PC-3 (cell line): Measurements from ENCODE around the gene TBX1. TPM values are rescaled to one million over a fixed set of nuclear protein-coding genes. Genes with fewer than 3 reads are reported as not detected.

Experiments used
- ATAC-seq: fragments of 200-7000 bp; cut with Tn5 transposase; 2 replicates; pipeline ENCODE4 v1.9.1; 2020; ENCODE audit warnings: mild to moderate bottlenecking, moderate library complexity
- BruUV-seq: library from RNA; stranded (reverse); fragments of 400-500 nt; replicated peaks from 2 replicates; lab custom pipeline; 2021; lab: Mats Ljungman, UMichigan
- CTCF ChIA-PET: fragments of 300-600 bp; sonication (Branson Sonifier 250); formaldehyde crosslinking; loops from one replicate; lab custom pipeline; 2022; ENCODE audit warnings: antibody characterized with exemption; lab: Charles Lee
- POLR2A ChIA-PET: fragments of 300-600 bp; sonication (Branson Sonifier 250); formaldehyde crosslinking; loops from one replicate; lab custom pipeline; 2022; ENCODE audit warnings: antibody characterized with exemption; ENCODE audit not compliant: unreplicated experiment; lab: Charles Lee
- DNase-seq: peaks from one replicate; pipeline ENCODE4 v3.0.0-alpha.2; 2015
- H2AFZ ChIP-seq: fragments of 300-600 bp; sonication (generic); 2 replicates; pipeline ENCODE4 v1.6.0; 2016; ENCODE audit warnings: antibody characterized with exemption, low read length
- H3F3A ChIP-seq: fragments of 300-600 bp; sonication (generic); one replicate; pipeline ENCODE4 v1.6.0; 2017; ENCODE audit warnings: antibody characterized with exemption, low read length, control low read depth, mild to moderate bottlenecking; ENCODE audit not compliant: unreplicated experiment
- H3K27ac ChIP-seq: fragments of 300-600 bp; sonication (generic); 2 replicates; pipeline ENCODE4 v1.5.1; 2016; ENCODE audit warnings: mild to moderate bottlenecking, low read length
- H3K27me3 ChIP-seq: fragments of 300-600 bp; sonication (generic); 2 replicates; pipeline ENCODE4 v1.6.1; 2016; ENCODE audit warnings: low read length, mixed read lengths
- H3K36me3 ChIP-seq: fragments of 300-600 bp; sonication (generic); 2 replicates; pipeline ENCODE4 v1.6.1; 2016; ENCODE audit warnings: low read depth, mixed run types, low read length, mixed read lengths
- H3K4me1 ChIP-seq: fragments of 300-600 bp; sonication (generic); 2 replicates; pipeline ENCODE4 v1.5.1; 2016; ENCODE audit warnings: low read length; ENCODE audit not compliant: insufficient read depth
- H3K4me2 ChIP-seq: fragments of 300-600 bp; sonication (generic); 2 replicates; pipeline ENCODE4 v1.6.0; 2016; ENCODE audit warnings: low read length
- H3K4me3 ChIP-seq: fragments of 300-600 bp; sonication (generic); 2 replicates; pipeline ENCODE4 v1.5.1; 2016; ENCODE audit warnings: mild to moderate bottlenecking, low read length, mixed read lengths
- H3K79me2 ChIP-seq: fragments of 300-600 bp; sonication (generic); 2 replicates; pipeline ENCODE4 v1.6.1; 2017; ENCODE audit warnings: low read length, mixed read lengths
- H3K9ac ChIP-seq: fragments of 300-600 bp; sonication (generic); 2 replicates; pipeline ENCODE4 v1.6.0; 2016; ENCODE audit warnings: mild to moderate bottlenecking, low read length
- H3K9me2 ChIP-seq: fragments of 300-600 bp; sonication (generic); replicated peaks from 2 replicates; pipeline ENCODE4 v1.6.1; 2016; ENCODE audit warnings: mixed run types, low read length, mixed read lengths
- H3K9me3 ChIP-seq: fragments of 300-600 bp; sonication (generic); 2 replicates; pipeline ENCODE4 v1.6.1; 2016; ENCODE audit warnings: low read length, mixed read lengths
- H4K20me1 ChIP-seq: fragments of 300-600 bp; sonication (generic); 2 replicates; pipeline ENCODE4 v1.6.1; 2016; ENCODE audit warnings: low read length, mixed read lengths
- EZH2 ChIP-seq: fragments of 300-600 bp; sonication (generic); IDR thresholded peaks from one replicate; pipeline ENCODE4 v1.6.1; 2017; ENCODE audit warnings: antibody characterized with exemption, mild to moderate bottlenecking, low read length; ENCODE audit not compliant: unreplicated experiment
- EZH2phosphoT487 ChIP-seq: fragments of 300-600 bp; sonication (generic); IDR thresholded peaks from 2 replicates; pipeline ENCODE4 v1.6.1; 2018; ENCODE audit warnings: mild to moderate bottlenecking, antibody characterized with exemption, low read length, borderline replicate concordance
- intact Hi-C: fragments of 100-400 bp; cut with micrococcal nuclease; formaldehyde crosslinking; loops from 2 replicates; pipeline ENCODE4 v1.9.0; 2023
- total RNA-seq: library from RNA; depleted of rRNA; stranded (reverse); fragments of >200 nt; gene quantifications from 2 replicates; pipeline ENCODE4 v1.2.3, GENCODE V29; 2014
- TF ChIP-seq, protein P1 (sequence below): fragments of 300-600 bp; sonication (generic); conservative IDR thresholded peaks from 2 replicates; pipeline ENCODE4 v1.5.1; 2017; ENCODE audit warnings: antibody characterized with exemption, low read depth, mild to moderate bottlenecking, low read length

The TBX1 gene
- total RNA-seq, 1 experiment from 2014 or later, result 18.6 TPM

DNA sequence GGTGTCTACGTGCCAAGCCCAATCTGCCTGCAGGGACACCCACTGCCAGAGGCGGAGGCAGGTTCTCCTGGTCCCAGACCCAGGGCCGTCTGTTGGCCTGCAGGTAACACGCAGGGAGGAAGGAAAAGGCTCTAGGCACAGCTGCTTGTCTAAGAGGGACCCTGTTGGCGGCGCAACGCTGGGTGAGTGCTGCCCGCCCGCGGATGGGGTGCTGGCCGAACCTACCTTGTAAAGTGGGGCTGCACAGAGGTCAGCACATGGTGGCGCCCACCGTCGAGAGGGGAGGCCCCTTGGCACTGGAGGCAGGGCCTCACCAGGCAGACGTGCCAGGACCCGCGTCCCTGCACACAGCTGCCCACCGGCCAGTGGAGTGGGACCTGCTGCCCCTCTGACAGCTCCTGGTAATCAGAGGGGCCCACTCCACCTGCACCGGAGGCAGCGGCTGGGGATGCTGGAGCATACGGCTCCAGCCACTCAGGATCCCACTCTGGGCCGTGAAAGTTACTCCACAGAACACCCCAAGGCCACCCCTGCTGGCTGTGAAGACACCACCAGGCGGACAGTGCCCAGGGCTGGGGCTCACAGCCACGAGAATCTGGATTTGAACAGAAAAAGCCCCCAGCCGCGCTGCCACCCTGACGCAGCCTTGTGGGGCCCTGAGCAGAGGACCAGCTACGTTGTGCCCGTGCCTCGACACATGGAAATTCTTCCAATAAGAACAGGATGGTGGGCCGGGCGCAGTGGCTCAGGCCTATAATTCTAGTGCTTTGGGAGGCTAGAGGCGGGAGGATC is 24.0 kb downstream of the TBX1 start:
- no peaks in the 10 kb centered on the region for H3K9me3 ChIP-seq
- no peaks in the 10 kb centered on the region for H4K20me1 ChIP-seq
- no peaks in the 10 kb centered on the region for H3K36me3 ChIP-seq
- intact Hi-C loops, result no loop called here
- no peaks in the 10 kb centered on the region for H3K27me3 ChIP-seq
- POLR2A ChIA-PET, result no interaction called here
- no peak overlapping the region for H2AFZ ChIP-seq
- no TSS peak for BruUV-seq
- no peak overlapping the region for H3K4me3 ChIP-seq
- H3K4me1 ChIP-seq, result peaks cover 8% of the 10 kb centered on the region; the same call in 1 of the 2 replicates
- CTCF ChIA-PET, result no interaction called here
- ATAC-seq (no peak), DNase-seq (no peak)
- H3K4me2 ChIP-seq, result no peak overlapping the region
- no peak for TF ChIP-seq EZH2phosphoT487
- TF ChIP-seq, protein P1, sequence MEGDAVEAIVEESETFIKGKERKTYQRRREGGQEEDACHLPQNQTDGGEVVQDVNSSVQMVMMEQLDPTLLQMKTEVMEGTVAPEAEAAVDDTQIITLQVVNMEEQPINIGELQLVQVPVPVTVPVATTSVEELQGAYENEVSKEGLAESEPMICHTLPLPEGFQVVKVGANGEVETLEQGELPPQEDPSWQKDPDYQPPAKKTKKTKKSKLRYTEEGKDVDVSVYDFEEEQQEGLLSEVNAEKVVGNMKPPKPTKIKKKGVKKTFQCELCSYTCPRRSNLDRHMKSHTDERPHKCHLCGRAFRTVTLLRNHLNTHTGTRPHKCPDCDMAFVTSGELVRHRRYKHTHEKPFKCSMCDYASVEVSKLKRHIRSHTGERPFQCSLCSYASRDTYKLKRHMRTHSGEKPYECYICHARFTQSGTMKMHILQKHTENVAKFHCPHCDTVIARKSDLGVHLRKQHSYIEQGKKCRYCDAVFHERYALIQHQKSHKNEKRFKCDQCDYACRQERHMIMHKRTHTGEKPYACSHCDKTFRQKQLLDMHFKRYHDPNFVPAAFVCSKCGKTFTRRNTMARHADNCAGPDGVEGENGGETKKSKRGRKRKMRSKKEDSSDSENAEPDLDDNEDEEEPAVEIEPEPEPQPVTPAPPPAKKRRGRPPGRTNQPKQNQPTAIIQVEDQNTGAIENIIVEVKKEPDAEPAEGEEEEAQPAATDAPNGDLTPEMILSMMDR, result no peak
- TF ChIP-seq EZH2, result no peak
- no peaks in the 10 kb centered on the region for H3K9me2 ChIP-seq
- no peaks in the 10 kb centered on the region for H3K79me2 ChIP-seq
- H3K27ac ChIP-seq, result no peak overlapping the region
- H3F3A ChIP-seq, result no peaks in the 10 kb centered on the region
- H3K9ac ChIP-seq, result no peak overlapping the region

DNA sequence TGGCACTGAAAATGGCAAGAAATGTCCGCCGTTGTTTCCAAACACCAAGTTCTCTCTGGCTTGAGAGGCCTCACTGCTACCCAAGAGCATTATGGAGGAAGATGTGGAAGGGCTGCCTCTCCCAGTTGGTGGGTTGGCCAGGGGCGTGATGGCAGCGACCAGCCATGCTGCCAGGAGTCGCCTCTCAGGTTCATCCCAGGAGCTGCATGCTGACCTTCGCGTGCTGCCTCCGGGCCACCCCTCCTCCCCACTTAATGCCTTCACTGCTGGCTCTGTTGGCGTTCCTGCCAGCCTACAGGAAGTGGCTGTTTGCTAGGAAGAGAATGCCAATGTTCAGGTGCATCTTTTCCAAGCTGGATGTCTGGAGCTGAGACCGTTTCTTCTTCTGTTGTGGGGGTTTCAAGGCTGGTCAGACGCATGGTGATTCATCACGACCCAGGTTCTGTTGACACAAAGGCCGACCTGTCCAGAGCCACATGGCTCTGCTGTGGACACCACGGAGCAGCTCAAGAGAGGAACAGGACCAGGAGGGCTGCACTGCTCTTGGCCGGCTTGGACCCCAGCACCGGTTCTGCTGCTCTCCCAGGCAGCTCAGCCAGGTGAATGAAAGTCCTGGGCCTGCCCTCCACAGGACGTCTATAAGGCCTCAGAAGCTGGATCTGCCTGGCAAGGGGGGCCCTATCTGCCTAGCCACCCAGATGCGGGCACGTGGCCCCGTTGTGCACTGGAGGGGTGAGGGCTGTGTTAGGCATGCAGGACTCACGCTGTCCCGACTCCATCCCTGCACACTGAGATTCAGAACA is 25.1 kb downstream of the TBX1 start:
- Histone ChIP-seq H3K4me2 (no peak overlapping the region), H3F3A (no peaks in the 10 kb centered on the region), H3K27me3 (no peaks in the 10 kb centered on the region), H3K9me3 (no peaks in the 10 kb centered on the region), H3K79me2 (no peaks in the 10 kb centered on the region), H3K27ac (no peak overlapping the region), H4K20me1 (no peaks in the 10 kb centered on the region), H3K9ac (no peak overlapping the region), H3K4me1 (no peaks in the 10 kb centered on the region), H2AFZ (no peak overlapping the region), H3K9me2 (no peaks in the 10 kb centered on the region), H3K36me3 (no peaks in the 10 kb centered on the region), H3K4me3 (no peak overlapping the region)
- ChIA-PET POLR2A (no interaction called here), CTCF (no interaction called here)
- DNase-seq, result no peak
- BruUV-seq, result no TSS peak
- TF ChIP-seq, protein P1, result no peak
- TF ChIP-seq EZH2phosphoT487, result no peak
- TF ChIP-seq EZH2, result no peak
- intact Hi-C loops, result no loop called here
- ATAC-seq, result no peak

DNA sequence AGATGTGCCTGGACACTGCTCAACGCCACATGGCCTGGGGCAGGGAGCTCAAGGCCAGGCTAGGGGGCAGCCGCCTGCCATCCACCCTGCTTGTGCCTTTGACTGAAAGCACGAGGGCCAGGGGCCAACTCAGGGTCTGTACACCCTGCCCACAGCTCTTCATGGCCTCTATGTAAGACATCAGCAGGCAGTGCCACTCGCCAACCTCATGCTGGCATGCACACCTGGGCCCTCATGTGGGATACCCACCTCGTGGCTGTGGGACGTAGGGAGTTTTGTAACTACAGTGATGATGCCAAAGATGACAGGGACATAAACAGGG is 25.6 kb downstream of the TBX1 start:
- POLR2A ChIA-PET, result no interaction called here
- no TSS peak for BruUV-seq
- no peaks in the 10 kb centered on the region for H3F3A ChIP-seq
- intact Hi-C loops, result no loop called here
- DNase-seq (no peak), ATAC-seq (no peak)
- H3K9me2 ChIP-seq, result no peaks in the 10 kb centered on the region
- TF ChIP-seq EZH2phosphoT487 (no peak), EZH2 (no peak)
- TF ChIP-seq, protein P1, result no peak
- no peaks in the 10 kb centered on the region for H3K27me3 ChIP-seq
- no peak overlapping the region for H3K4me3 ChIP-seq
- no peaks in the 10 kb centered on the region for H3K4me1 ChIP-seq
- H4K20me1 ChIP-seq, result no peaks in the 10 kb centered on the region
- H3K9me3 ChIP-seq, result no peaks in the 10 kb centered on the region
- H3K4me2 ChIP-seq, result no peak overlapping the region
- H3K27ac ChIP-seq, result no peak overlapping the region
- CTCF ChIA-PET, result no interaction called here
- no peaks in the 10 kb centered on the region for H3K36me3 ChIP-seq
- H3K79me2 ChIP-seq, result no peaks in the 10 kb centered on the region
- no peak overlapping the region for H3K9ac ChIP-seq
- no peak overlapping the region for H2AFZ ChIP-seq
